Inflammatory macrophage treated with lipopolysaccharide for 4 hours (primary cell): ENCODE data around the gene BST1.

Experiments
- DNase-seq: peaks from one replicate; pipeline ENCODE4 v3.0.0-alpha.2; 2020

BST1 gene

DNA sequence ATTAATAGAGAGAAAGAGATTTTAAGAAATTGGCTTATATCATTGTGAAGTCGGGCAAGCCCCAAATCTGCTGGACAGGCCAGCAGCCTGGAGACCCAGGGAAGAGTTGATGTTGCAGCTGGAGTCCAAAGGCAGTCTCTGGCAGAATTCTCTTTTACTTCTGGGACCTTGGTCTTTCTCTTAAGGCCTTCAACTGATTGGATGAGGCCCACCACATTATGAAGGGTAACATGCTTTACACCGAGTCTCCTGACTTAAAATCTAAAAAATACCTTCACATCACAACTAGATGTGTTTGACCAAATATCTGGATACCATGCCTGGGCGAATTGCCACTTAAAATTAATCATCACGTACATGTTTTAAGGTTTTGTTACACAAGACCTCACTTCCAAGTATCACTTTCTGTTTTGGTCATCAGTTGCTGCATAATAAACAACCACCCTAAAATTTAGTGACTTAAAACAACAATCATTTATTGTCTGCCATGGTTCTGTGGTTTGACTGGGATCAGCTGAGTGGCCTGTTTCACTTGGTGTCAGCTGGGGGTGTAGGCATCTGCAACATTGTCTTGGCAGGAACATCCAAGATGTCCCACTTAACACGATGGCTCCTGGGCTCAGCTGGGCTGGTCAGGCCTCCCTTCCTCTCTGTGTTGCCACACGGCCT is 78.7 kb downstream of the BST1 start:
- DNase-seq, result peak; percentile 90
